Measurements from ENCODE around the gene TALDO1. TPM values are rescaled to one million over a fixed set of nuclear protein-coding genes. Genes with fewer than 3 reads are reported as not detected.

TALDO1 gene
- total RNA-seq, 1 experiment from 2014 or later = 314 TPM

DNA sequence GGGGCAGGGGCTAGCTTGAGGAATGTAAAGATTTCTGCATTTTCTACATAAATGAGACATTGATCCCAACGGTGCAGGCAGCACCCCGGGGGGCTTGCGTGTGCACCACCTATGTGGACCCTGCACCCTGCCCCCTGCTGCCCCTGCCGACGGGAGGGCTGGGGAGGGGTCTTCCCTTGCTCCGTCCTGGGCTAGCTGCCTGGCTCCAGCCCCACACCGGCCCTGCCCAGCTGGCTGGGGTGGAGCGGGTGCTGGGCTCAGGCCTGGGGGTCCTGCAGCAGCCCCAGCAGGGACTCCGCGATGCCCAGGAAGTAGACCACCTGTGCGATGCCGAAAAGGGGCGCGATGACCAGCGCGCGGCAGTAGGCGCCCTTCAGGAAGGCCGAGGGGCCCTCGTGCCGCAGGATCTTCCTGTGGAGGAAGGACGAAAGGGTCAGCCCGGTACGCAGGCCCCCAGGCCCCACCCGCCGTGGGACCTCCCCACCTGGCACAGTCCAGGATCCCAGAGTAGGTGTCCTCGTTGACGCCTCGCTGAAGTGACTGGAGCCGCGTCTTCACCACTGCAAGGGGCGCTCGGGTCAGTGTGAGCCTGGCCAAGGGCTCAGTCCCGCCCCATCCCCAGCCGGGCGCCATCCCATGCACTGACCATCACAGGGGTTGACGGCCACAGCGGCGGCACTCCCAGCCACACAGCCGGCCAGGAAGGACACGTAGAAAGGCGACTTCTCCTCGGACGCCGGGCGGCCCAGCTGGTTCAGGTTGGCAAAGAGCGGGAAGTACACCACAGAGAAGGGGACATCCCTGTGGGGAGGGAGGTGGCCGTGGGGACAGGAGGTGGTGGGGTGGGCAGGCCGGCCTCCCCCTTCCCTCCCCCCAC is 44.6 kb downstream of the TALDO1 start (continued):
- TF ChIP-seq, protein P1, sequence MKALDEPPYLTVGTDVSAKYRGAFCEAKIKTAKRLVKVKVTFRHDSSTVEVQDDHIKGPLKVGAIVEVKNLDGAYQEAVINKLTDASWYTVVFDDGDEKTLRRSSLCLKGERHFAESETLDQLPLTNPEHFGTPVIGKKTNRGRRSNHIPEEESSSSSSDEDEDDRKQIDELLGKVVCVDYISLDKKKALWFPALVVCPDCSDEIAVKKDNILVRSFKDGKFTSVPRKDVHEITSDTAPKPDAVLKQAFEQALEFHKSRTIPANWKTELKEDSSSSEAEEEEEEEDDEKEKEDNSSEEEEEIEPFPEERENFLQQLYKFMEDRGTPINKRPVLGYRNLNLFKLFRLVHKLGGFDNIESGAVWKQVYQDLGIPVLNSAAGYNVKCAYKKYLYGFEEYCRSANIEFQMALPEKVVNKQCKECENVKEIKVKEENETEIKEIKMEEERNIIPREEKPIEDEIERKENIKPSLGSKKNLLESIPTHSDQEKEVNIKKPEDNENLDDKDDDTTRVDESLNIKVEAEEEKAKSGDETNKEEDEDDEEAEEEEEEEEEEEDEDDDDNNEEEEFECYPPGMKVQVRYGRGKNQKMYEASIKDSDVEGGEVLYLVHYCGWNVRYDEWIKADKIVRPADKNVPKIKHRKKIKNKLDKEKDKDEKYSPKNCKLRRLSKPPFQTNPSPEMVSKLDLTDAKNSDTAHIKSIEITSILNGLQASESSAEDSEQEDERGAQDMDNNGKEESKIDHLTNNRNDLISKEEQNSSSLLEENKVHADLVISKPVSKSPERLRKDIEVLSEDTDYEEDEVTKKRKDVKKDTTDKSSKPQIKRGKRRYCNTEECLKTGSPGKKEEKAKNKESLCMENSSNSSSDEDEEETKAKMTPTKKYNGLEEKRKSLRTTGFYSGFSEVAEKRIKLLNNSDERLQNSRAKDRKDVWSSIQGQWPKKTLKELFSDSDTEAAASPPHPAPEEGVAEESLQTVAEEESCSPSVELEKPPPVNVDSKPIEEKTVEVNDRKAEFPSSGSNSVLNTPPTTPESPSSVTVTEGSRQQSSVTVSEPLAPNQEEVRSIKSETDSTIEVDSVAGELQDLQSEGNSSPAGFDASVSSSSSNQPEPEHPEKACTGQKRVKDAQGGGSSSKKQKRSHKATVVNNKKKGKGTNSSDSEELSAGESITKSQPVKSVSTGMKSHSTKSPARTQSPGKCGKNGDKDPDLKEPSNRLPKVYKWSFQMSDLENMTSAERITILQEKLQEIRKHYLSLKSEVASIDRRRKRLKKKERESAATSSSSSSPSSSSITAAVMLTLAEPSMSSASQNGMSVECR (CRISPR knock-in tag; IDR thresholded peaks at IDR 0.05; ENCODE audit: borderline replicate concordance) = no peak
- TF ChIP-seq KAT7 (CRISPR knock-in tag; IDR thresholded peaks at IDR 0.05; ENCODE audit: borderline replicate concordance) (no peak), FOXJ3 (CRISPR knock-in tag; IDR thresholded peaks at IDR 0.05; ENCODE audit: borderline replicate concordance) (no peak)
- TF ChIP-seq, protein P2, sequence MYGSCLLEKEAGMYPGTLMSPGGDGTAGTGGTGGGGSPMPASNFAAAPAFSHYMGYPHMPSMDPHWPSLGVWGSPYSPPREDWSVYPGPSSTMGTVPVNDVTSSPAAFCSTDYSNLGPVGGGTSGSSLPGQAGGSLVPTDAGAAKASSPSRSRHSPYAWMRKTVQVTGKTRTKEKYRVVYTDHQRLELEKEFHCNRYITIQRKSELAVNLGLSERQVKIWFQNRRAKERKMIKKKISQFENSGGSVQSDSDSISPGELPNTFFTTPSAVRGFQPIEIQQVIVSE (CRISPR knock-in tag; IDR thresholded peaks at IDR 0.05; ENCODE audit: borderline replicate concordance) = no peak

DNA sequence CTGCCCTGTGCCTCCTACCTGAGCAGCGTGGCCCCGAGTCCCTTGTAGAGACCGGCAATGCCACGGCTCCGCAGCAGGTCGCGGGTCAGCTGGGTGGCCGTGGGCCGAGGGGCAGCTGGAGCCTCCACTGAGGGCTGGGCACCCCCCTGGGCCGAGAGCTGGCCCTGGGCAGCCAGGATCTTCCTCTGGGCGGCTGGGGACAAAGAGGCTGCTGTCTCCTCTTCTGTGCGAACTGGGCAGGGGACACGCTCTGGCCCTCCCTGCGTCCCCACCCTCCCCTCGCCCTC is 45.2 kb downstream of the TALDO1 start:
- no peak overlapping the region for H3K27ac Mint-ChIP-seq
- CTCF ChIA-PET = no interaction called here
- POLR2A ChIA-PET = interaction anchor here (1.0 to 1.6 kb wide), 2 partner anchors 9 to 27 kb away, joined by 3 to 5 read pairs; partner anchors contain the start of gene PNPLA2

More for the DNA sequence above, 45.2 kb downstream of the TALDO1 start:
- Mint-ChIP-seq H3K4me3 (no peak overlapping the region), H3K4me1 (peaks cover 22% of the 10 kb centered on the region), H3K36me3 (no peaks in the 10 kb centered on the region), H3K27me3 (ENCODE audit: low read depth) (no peaks in the 10 kb centered on the region), H3K9me3 (no peaks in the 10 kb centered on the region)
- no peak for ATAC-seq
- no peak for TF ChIP-seq ATF1 (CRISPR knock-in tag; IDR thresholded peaks at IDR 0.05)
- TF ChIP-seq ZNF263 (CRISPR knock-in tag; IDR thresholded peaks at IDR 0.05; ENCODE audit: low read depth) = no peak
- TF ChIP-seq, protein P3, sequence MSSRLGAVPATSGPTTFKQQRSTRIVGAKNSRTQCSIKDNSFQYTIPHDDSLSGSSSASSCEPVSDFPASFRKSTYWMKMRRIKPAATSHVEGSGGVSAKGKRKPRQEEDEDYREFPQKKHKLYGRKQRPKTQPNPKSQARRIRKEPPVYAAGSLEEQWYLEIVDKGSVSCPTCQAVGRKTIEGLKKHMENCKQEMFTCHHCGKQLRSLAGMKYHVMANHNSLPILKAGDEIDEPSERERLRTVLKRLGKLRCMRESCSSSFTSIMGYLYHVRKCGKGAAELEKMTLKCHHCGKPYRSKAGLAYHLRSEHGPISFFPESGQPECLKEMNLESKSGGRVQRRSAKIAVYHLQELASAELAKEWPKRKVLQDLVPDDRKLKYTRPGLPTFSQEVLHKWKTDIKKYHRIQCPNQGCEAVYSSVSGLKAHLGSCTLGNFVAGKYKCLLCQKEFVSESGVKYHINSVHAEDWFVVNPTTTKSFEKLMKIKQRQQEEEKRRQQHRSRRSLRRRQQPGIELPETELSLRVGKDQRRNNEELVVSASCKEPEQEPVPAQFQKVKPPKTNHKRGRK (CRISPR knock-in tag; IDR thresholded peaks at IDR 0.05; ENCODE audit: borderline replicate concordance) = no peak
- TF ChIP-seq GTF2I (CRISPR knock-in tag; conservative IDR thresholded peaks at IDR 0.05) = no peak
- TF ChIP-seq JAZF1 (CRISPR knock-in tag; IDR thresholded peaks at IDR 0.05) = no peak
- TF ChIP-seq, protein P4, sequence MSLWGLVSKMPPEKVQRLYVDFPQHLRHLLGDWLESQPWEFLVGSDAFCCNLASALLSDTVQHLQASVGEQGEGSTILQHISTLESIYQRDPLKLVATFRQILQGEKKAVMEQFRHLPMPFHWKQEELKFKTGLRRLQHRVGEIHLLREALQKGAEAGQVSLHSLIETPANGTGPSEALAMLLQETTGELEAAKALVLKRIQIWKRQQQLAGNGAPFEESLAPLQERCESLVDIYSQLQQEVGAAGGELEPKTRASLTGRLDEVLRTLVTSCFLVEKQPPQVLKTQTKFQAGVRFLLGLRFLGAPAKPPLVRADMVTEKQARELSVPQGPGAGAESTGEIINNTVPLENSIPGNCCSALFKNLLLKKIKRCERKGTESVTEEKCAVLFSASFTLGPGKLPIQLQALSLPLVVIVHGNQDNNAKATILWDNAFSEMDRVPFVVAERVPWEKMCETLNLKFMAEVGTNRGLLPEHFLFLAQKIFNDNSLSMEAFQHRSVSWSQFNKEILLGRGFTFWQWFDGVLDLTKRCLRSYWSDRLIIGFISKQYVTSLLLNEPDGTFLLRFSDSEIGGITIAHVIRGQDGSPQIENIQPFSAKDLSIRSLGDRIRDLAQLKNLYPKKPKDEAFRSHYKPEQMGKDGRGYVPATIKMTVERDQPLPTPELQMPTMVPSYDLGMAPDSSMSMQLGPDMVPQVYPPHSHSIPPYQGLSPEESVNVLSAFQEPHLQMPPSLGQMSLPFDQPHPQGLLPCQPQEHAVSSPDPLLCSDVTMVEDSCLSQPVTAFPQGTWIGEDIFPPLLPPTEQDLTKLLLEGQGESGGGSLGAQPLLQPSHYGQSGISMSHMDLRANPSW (CRISPR knock-in tag; conservative IDR thresholded peaks at IDR 0.05; ENCODE audit: low read depth) = no peak
- no peak for TF ChIP-seq ETV6 (CRISPR knock-in tag; IDR thresholded peaks at IDR 0.05)
- TF ChIP-seq, protein P1 (CRISPR knock-in tag; IDR thresholded peaks at IDR 0.05; ENCODE audit: borderline replicate concordance) = no peak
- TF ChIP-seq ZNF317 (CRISPR knock-in tag; IDR thresholded peaks at IDR 0.05; ENCODE audit: borderline replicate concordance, low read depth) = no peak
- no peak for TF ChIP-seq SP1 (CRISPR knock-in tag; conservative IDR thresholded peaks at IDR 0.05)
- TF ChIP-seq, protein P5, sequence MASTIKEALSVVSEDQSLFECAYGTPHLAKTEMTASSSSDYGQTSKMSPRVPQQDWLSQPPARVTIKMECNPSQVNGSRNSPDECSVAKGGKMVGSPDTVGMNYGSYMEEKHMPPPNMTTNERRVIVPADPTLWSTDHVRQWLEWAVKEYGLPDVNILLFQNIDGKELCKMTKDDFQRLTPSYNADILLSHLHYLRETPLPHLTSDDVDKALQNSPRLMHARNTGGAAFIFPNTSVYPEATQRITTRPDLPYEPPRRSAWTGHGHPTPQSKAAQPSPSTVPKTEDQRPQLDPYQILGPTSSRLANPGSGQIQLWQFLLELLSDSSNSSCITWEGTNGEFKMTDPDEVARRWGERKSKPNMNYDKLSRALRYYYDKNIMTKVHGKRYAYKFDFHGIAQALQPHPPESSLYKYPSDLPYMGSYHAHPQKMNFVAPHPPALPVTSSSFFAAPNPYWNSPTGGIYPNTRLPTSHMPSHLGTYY (CRISPR knock-in tag; IDR thresholded peaks at IDR 0.05) = no peak
- TF ChIP-seq, protein P2 (CRISPR knock-in tag; IDR thresholded peaks at IDR 0.05; ENCODE audit: borderline replicate concordance) = no peak
- TF ChIP-seq, protein P6, sequence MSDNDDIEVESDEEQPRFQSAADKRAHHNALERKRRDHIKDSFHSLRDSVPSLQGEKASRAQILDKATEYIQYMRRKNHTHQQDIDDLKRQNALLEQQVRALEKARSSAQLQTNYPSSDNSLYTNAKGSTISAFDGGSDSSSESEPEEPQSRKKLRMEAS (CRISPR knock-in tag; IDR thresholded peaks at IDR 0.05) = no peak
- TF ChIP-seq CREB1 (CRISPR knock-in tag; IDR thresholded peaks at IDR 0.05) = no peak
- no peak for TF ChIP-seq TCF7 (CRISPR knock-in tag; IDR thresholded peaks at IDR 0.05; ENCODE audit: low read depth)
- DNase-seq (ENCODE audit: low spot score) = no peak

Measured in WTC11 (cell line).